GM18520 (cell line): ENCODE measurements around the gene CUL5.

Experiments used
- ATAC-seq: cut with Tn5 transposase; IDR thresholded peaks from one replicate; pipeline ENCODE4 v1.9.1; 2021; ENCODE audit not compliant: unreplicated experiment

Gene CUL5

GRCh38 chr11:108008656-108009496 lies at the start of gene CUL5:
TSS of gene CUL5 (plus strand) at chr11:108008898. CDS start at chr11:108009349, 451 bp downstream.
- ATAC-seq = peak; percentile 76

DNA sequence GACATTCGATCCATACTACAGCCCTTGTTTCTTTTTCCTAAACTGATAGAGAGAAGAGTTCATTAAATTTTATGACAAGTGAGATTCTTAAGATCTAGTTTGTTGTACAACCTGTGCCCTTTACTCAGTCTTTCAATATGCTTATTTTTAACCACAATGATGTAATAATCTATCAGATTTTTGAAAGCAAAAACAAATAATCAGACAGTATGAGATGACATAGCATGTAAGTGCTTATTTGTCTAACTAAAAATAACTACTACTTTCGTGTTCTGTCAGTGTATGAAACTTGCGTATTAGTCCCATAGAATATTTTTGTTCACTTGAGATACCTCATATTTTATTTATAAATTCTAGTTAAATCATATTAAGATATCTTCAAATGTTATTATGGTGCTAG lies 47.2 kb upstream of the CUL5 start:
- no peak for ATAC-seq

DNA sequence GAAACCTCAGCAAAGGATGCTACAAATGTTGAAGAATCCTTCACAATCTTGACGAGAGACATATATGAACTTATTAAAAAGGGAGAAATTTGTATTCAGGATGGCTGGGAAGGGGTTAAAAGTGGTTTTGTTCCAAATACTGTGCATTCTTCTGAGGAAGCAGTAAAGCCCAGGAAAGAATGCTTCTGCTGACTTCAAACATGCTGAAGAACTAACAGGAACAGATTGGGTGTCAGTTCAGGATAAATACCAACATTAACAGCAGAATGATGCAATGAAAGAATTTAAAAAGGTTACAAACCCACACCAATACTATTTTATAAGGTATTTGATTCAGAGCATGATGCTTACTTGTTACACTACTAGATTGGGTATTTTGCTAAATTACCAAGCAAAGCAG lies 46.5 kb upstream of the CUL5 start:
- no peak for ATAC-seq

GRCh38 chr11:107963091-107963490 lies 45.6 kb upstream of the CUL5 start:
- ATAC-seq = no peak

GRCh38 chr11:107969219-107969618 lies 39.5 kb upstream of the CUL5 start:
- ATAC-seq = no peak

DNA sequence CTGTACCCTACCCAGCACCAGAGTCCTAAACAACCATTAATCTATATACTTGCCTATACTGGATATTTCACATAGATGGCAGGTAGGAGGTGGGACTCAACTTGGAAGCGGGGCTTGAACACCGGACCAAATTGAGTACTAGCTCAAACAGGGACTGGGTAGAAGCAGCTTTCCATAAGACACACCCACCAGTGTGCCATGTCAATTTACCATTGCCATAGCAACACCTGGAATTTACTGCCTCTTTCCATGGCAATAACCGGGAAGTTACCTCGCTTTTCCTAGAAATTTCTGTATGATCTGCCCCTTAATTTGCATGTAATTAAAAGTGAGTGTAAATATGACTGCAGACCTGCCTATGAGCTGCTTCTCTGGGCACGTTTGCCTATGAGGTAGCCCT lies 38.6 kb upstream of the CUL5 start:
- no peak for ATAC-seq

DNA sequence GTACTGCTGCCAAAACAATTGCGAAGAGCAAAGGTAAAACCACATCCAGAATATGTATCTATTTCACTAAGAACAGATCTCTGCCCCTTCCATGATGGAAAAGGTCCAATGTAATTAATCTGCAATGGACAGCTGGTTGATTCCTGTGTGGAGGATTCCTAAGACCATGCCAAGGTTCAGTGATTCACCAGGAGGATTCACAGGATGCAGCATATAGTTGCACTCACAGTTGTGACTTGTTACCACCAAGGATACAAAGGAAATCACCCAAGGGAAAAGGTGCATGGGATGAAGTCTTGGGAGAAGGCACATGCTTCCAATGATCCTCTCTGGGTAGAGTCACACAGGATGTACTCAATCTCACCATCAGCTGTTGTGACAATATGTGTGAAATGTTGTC lies 35.1 kb upstream of the CUL5 start:
- no peak for ATAC-seq

- ATAC-seq = peak; percentile 43
Measured at GRCh38 chr11:107988397-107989158, 20.1 kb upstream of the CUL5 start.

DNA sequence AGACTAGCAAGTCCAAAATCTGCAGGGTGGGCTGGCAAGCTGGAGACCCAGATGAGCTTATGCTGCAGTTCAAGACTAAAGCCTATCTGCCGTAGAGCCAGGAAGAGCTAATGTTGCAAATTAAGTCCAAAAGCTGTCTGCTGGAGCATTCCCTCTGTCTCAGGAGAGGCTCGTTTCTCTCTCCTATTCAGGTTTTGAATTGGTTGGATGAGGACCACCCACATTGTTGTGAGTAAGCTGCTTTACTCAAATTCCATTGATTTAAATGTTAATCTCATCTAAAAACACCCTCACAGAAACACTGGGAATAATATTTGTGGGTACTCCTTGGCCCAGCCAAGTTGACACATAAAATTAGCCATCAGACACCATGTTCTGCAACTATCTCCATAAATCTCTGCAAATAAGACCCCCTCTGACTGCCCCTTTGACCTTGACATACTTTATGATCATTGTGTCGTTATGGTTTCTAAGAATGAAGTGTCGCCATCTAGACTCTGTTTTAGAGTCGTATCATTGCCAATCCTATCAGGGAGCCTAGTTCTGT lies 16.8 kb upstream of the CUL5 start:
- no peak for ATAC-seq

DNA sequence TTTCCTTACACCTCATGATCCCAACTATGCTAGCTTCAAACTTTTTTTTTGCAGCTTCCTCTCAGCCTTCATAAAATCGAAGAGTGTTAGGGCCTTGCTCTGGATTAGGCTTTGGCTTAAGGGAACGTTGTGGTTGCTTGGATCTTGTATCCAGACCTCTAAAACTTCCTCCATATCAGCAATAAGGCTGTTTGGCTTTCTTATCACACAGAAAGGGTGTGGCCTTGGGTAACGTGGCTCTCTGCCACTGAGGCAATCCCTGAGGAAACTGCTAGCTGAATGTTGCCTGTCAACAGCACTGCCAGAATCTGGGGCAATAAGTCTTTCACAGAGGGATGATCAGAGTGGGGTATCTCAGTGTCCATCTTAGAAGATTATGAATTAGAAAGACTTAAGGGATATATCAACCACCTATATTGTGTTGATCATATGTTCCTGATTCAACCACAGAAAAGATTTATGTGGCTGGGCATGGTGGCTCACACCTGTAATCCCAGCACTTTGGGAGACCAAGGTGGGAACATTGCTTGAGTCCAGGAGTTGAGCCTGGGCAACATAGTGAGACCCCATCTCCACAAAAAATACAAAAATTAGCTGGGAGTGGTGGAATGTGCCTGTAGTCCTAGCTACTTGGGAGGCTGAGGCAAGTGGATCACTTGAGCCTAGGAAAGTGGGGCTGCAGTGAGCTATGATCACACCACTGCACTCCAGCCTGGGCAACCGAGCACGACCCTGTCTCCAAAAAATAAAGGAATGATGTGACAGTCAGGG lies 12.5 kb upstream of the CUL5 start:
- ATAC-seq = no peak

DNA sequence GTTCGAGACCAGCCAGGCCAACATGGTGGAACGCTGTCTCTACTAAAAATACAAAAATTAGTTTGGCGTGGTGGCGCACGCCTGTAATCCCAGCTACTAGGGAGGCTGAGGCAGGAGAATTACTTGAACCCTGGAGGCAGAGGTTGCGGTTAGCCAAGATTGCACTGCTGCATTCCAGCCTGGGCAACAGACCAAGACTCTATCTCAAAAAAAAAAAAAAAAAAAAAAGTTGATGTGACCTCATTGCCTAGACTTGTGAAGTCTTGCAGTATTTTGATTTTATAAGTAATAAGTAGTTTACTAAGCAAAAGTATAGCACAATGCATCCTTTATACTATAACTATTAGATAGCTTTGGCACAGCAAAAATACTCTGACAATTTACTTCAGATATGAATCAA lies 9.9 kb upstream of the CUL5 start:
- ATAC-seq = no peak

- ATAC-seq = peak; percentile 67
Measured at GRCh38 chr11:107999759-108000455, 8.8 kb upstream of the CUL5 start.

GRCh38 chr11:108002476-108002875 lies 6.2 kb upstream of the CUL5 start:
- ATAC-seq = no peak

DNA sequence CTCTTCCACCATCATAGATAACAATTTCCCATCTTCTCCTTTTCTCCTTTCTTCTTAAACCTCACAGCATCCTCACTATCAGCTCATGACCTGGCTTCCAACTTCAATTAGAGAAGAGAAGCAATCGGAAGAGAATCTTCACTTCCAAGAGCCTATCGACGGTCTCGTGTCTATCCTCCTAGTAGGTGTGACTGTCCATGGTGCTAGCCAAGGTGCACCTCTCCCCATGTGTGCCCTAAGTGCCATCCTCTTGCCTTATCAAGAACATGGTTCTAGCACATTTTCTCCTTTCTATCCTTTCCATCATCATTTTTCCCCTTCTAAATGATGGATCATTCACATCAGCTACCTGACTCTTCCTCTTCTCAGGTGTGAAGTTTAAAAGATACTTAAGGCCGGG lies 5.1 kb upstream of the CUL5 start:
- ATAC-seq = no peak

DNA sequence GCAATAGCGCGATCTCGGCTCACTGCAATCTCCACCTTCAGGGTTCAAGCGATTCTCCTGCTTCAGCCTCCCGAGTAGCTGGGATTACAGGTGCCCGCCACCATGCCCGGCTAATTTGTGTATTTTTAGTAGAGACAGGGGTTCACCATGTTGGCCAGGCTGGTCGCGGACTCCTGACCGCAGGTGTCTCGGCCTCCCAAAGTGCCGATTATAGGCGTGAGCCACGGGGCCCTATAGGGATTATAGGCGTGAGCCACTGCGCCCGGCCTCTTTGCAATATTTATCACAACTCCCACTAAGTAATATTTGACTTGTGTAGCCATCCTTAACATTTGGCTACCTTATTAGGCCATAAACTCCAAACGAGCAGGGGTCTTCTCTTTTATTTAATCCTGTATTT lies 879 bp upstream of the CUL5 start:
- ATAC-seq = no peak

DNA sequence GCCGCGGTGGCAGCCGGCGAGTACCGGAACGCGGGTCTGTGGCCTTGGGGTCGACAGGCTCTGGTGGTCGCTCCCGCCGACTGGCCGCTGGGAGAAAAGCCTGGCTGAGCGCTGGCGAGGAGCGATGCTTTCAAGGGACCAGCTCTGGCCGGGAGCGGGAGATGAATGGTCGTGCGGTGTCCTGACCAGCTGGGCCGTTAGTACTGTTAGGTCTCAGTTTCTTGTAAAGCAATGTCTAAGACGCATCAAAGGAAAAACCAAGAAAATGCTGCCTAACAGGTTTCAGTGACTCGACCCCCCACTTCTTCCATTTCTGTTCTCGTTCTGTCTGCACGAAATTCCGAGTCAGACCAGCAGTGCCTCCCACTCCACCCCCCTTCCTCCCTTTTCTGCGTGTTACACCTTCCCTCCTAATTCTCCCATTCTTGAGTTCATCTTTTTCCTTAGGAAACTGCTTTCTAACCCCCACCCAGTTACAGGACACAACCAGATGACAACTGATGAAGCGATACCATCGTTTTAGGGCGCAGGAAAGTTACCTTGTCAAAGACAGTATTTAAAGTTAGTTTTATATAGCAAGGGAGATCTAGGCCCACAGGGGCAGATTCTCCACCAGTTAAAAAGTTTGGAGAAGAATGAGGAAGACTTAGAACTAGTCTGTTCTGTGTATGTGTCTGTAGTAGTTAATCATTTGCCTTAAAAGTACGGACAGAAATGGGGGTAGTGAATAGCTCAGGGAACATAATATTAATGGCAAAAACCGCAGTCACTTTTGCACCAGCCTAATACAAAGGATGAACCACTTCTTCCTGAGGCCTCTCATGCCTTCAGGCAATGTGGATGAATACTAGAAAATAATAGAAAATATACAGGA lies 1.0 kb downstream of the CUL5 start:
- no peak for ATAC-seq

DNA sequence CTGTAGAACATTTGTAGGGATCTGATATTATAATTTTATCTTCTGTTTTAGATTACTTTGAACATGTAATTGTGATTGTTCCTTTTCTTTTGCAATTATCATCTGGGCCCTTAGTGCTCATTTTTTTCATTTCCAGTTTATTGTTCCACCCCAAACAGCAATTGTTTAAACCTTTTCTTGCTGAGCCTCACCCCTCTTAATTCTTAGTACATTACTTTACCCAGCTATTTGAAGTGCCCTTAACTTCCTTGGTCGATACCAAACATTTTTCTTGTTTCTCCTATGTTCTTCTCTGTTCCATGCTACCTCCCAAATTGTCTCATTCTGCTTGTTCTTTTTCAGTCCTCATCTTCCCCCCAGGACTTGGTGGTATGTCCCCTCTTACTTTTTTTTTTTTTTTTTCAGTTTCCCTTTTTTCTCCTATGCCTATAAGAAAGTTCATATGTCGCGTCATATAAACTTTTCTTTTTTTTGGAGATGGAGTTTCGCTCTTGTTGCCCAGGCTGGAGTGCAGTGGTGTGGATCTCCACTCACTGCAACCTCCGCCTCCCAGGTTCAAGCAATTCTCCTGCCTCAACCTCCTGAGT lies 3.5 kb downstream of the CUL5 start:
- ATAC-seq = no peak

DNA sequence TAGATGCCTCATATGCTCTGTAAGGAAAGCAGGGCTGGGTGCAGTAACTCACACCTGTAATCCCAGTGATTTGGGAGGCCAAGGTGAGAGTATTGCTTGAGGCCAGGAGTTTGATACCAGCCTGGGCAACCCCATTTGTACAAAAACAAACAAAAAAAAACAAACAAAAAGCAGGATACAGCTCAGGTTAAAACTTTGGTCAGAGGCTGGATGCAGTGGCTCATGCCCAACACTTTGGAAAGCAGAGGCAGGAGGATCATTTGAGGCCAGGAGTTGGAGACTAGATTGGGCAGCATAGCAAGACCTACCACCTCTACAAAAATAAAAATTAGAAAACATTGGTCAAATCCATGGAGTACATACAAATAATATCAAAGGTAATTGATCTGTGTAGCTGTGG lies 7.9 kb downstream of the CUL5 start:
- no peak for ATAC-seq

- ATAC-seq = no peak
Measured at GRCh38 chr11:108018708-108019107, 10.0 kb downstream of the CUL5 start.
